ENCODE data around the gene TBXA2R.

TBXA2R gene

GRCh38 chr19:3620145-3620816, 13.6 kb upstream of the TBXA2R start:
- whole genome bisulfite sequencing (ENCODE audit: extremely low coverage, insufficient coverage, insufficient read length) = no CpG with 5 or more reads among the region's 19 CpGs
- H4K8ac ChIP-seq (ENCODE audit: low read depth, low read length) = no peak overlapping the region
- peaks cover under 1 to 6% of the 10 kb centered on the region in 2 experiments for H3K4me1 ChIP-seq (ENCODE audit: control insufficient read depth in 1 of 2, insufficient read depth in 2 of 2, low read length in 2 of 2)
- no peaks in the 10 kb centered on the region for H3K9me3 ChIP-seq (ENCODE audit: insufficient read depth, low read depth, low read length)
- no peak overlapping the region for H3K27ac ChIP-seq (ENCODE audit: low read depth, low read length)
- H3K18ac ChIP-seq (ENCODE audit: low read length) = no peak overlapping the region
- H3K36me3 ChIP-seq (ENCODE audit: control insufficient read depth in 1 of 2, insufficient read depth in 2 of 2, low read length in 2 of 2) = peaks cover 54 to 56% of the 10 kb centered on the region in 2 experiments
- no peak for DNase-seq
- H3K23ac ChIP-seq (ENCODE audit: low read length) = no peak overlapping the region
- no peak overlapping the region for H2BK120ac ChIP-seq (ENCODE audit: insufficient read depth, low read length, poor library complexity)
- H4K91ac ChIP-seq (ENCODE audit: low read depth, low read length) = no peak overlapping the region
- H3K14ac ChIP-seq (ENCODE audit: low read length) = no peak overlapping the region
- H3K79me1 ChIP-seq (ENCODE audit: low read length) = no peaks in the 10 kb centered on the region
- no peak overlapping the region for H2BK12ac ChIP-seq (ENCODE audit: low read length)
- H3K79me2 ChIP-seq (ENCODE audit: control insufficient read depth, insufficient read depth, low read length, poor library complexity) = no peaks in the 10 kb centered on the region
- no peak overlapping the region for H4K12ac ChIP-seq (ENCODE audit: low read depth, low read length)
- H3K4me2 ChIP-seq (ENCODE audit: low read length) = no peak overlapping the region
- no peaks in the 10 kb centered on the region for H3K27me3 ChIP-seq (ENCODE audit: insufficient read depth, low read length)
- no peak overlapping the region for H3K4me3 ChIP-seq (ENCODE audit: low read depth, low read length)
- H3K9ac ChIP-seq (ENCODE audit: low read length) = no peak overlapping the region
- no peak overlapping the region for H3K4ac ChIP-seq (ENCODE audit: low read depth, low read length)
- no peak overlapping the region for H2AK5ac ChIP-seq (ENCODE audit: low read length)
- no peak overlapping the region for H2BK5ac ChIP-seq (ENCODE audit: low read depth, low read length, poor library complexity)
- H2AFZ ChIP-seq (ENCODE audit: insufficient read depth, low read length, poor library complexity) = no peak overlapping the region

GRCh38 chr19:3619631-3620012, 12.9 kb upstream of the TBXA2R start:
- Histone ChIP-seq H2BK12ac (ENCODE audit: low read length) (no peak overlapping the region), H3K23ac (ENCODE audit: low read length) (no peak overlapping the region)

GRCh38 chr19:3618811-3619630, 12.3 kb upstream of the TBXA2R start:
- no peak overlapping the region for H2BK5ac ChIP-seq (ENCODE audit: low read depth, low read length, poor library complexity)
- no peak overlapping the region for H4K12ac ChIP-seq (ENCODE audit: low read depth, low read length)
- H3K9me3 ChIP-seq (ENCODE audit: insufficient read depth, low read depth, low read length) = no peaks in the 10 kb centered on the region
- peaks cover 0 to 6% of the 10 kb centered on the region in 2 experiments for H3K4me1 ChIP-seq (ENCODE audit: control insufficient read depth in 1 of 2, insufficient read depth in 2 of 2, low read length in 2 of 2)
- no peak overlapping the region for H3K4me2 ChIP-seq (ENCODE audit: low read length)
- no peak overlapping the region for H2AK5ac ChIP-seq (ENCODE audit: low read length)
- H3K4ac ChIP-seq (ENCODE audit: low read depth, low read length) = no peak overlapping the region
- H3K27ac ChIP-seq (ENCODE audit: low read depth, low read length) = no peak overlapping the region
- no peak overlapping the region for H2AFZ ChIP-seq (ENCODE audit: insufficient read depth, low read length, poor library complexity)
- H4K91ac ChIP-seq (ENCODE audit: low read depth, low read length) = no peak overlapping the region
- no peaks in the 10 kb centered on the region for H3K79me1 ChIP-seq (ENCODE audit: low read length)
- H3K18ac ChIP-seq (ENCODE audit: low read length) = no peak overlapping the region
- no peak overlapping the region for H3K4me3 ChIP-seq (ENCODE audit: low read depth, low read length)
- H3K79me2 ChIP-seq (ENCODE audit: control insufficient read depth, insufficient read depth, low read length, poor library complexity) = no peaks in the 10 kb centered on the region
- DNase-seq = no peak
- H3K27me3 ChIP-seq (ENCODE audit: insufficient read depth, low read length) = no peaks in the 10 kb centered on the region
- no peak overlapping the region for H2BK120ac ChIP-seq (ENCODE audit: insufficient read depth, low read length, poor library complexity)
- no peak overlapping the region for H4K8ac ChIP-seq (ENCODE audit: low read depth, low read length)
- no peak overlapping the region for H3K9ac ChIP-seq (ENCODE audit: low read length)
- no peak overlapping the region for H2BK12ac ChIP-seq (ENCODE audit: low read length)
- H3K14ac ChIP-seq (ENCODE audit: low read length) = no peak overlapping the region
- H3K36me3 ChIP-seq (ENCODE audit: control insufficient read depth in 1 of 2, insufficient read depth in 2 of 2, low read length in 2 of 2) = peaks cover 59 to 61% of the 10 kb centered on the region in 2 experiments
- no CpG with 5 or more reads among the region's 31 CpGs for WGBS (ENCODE audit: extremely low coverage, insufficient coverage, insufficient read length)
- H3K23ac ChIP-seq (ENCODE audit: low read length) = no peak overlapping the region

More at GRCh38 chr19:3619631-3620012, 12.9 kb upstream of the TBXA2R start:
- Histone ChIP-seq H2AFZ (ENCODE audit: insufficient read depth, low read length, poor library complexity) (no peak overlapping the region), H3K79me1 (ENCODE audit: low read length) (no peaks in the 10 kb centered on the region), H3K18ac (ENCODE audit: low read length) (no peak overlapping the region), H4K12ac (ENCODE audit: low read depth, low read length) (no peak overlapping the region), H3K4me1 (ENCODE audit: control insufficient read depth in 1 of 2, insufficient read depth in 2 of 2, low read length in 2 of 2) (peaks cover 0 to 6% of the 10 kb centered on the region in 2 experiments), H3K27ac (ENCODE audit: low read depth, low read length) (no peak overlapping the region), H3K14ac (ENCODE audit: low read length) (no peak overlapping the region), H3K36me3 (ENCODE audit: control insufficient read depth in 1 of 2, insufficient read depth in 2 of 2, low read length in 2 of 2) (peaks cover 58 to 59% of the 10 kb centered on the region in 2 experiments), H4K8ac (ENCODE audit: low read depth, low read length) (no peak overlapping the region), H3K79me2 (ENCODE audit: control insufficient read depth, insufficient read depth, low read length, poor library complexity) (no peaks in the 10 kb centered on the region), H3K4me3 (ENCODE audit: low read depth, low read length) (no peak overlapping the region), H2BK5ac (ENCODE audit: low read depth, low read length, poor library complexity) (no peak overlapping the region), H2BK120ac (ENCODE audit: insufficient read depth, low read length, poor library complexity) (no peak overlapping the region), H3K9me3 (ENCODE audit: insufficient read depth, low read depth, low read length) (no peaks in the 10 kb centered on the region), H3K4me2 (ENCODE audit: low read length) (no peak overlapping the region), H3K27me3 (ENCODE audit: insufficient read depth, low read length) (no peaks in the 10 kb centered on the region), H3K9ac (ENCODE audit: low read length) (no peak overlapping the region), H4K91ac (ENCODE audit: low read depth, low read length) (no peak overlapping the region), H3K4ac (ENCODE audit: low read depth, low read length) (no peak overlapping the region), H2AK5ac (ENCODE audit: low read length) (no peak overlapping the region)
- WGBS (ENCODE audit: extremely low coverage, insufficient coverage, insufficient read length) = no CpG with 5 or more reads among the region's 17 CpGs
- no peak for DNase-seq

GRCh38 chr19:3618144-3618810, 11.6 kb upstream of the TBXA2R start:
- H2AFZ ChIP-seq (ENCODE audit: insufficient read depth, low read length, poor library complexity) = no peak overlapping the region
- H3K79me1 ChIP-seq (ENCODE audit: low read length) = no peaks in the 10 kb centered on the region
- H3K9me3 ChIP-seq (ENCODE audit: insufficient read depth, low read depth, low read length) = no peaks in the 10 kb centered on the region
- no peak overlapping the region for H4K8ac ChIP-seq (ENCODE audit: low read depth, low read length)
- no peak overlapping the region for H3K23ac ChIP-seq (ENCODE audit: low read length)
- H2BK5ac ChIP-seq (ENCODE audit: low read depth, low read length, poor library complexity) = no peak overlapping the region
- H3K14ac ChIP-seq (ENCODE audit: low read length) = no peak overlapping the region
- no peak overlapping the region for H2AK5ac ChIP-seq (ENCODE audit: low read length)
- no peak overlapping the region for H4K91ac ChIP-seq (ENCODE audit: low read depth, low read length)
- peaks cover 0 to 6% of the 10 kb centered on the region in 2 experiments for H3K4me1 ChIP-seq (ENCODE audit: control insufficient read depth in 1 of 2, insufficient read depth in 2 of 2, low read length in 2 of 2)
- no peak overlapping the region for H3K4ac ChIP-seq (ENCODE audit: low read depth, low read length)
- H3K79me2 ChIP-seq (ENCODE audit: control insufficient read depth, insufficient read depth, low read length, poor library complexity) = no peaks in the 10 kb centered on the region
- no peak overlapping the region for H2BK12ac ChIP-seq (ENCODE audit: low read length)
- H4K12ac ChIP-seq (ENCODE audit: low read depth, low read length) = no peak overlapping the region
- WGBS (ENCODE audit: extremely low coverage, insufficient coverage, insufficient read length) = no CpG with 5 or more reads among the region's 31 CpGs
- H3K4me2 ChIP-seq (ENCODE audit: low read length) = no peak overlapping the region
- peaks cover 57 to 59% of the 10 kb centered on the region in 2 experiments for H3K36me3 ChIP-seq (ENCODE audit: control insufficient read depth in 1 of 2, insufficient read depth in 2 of 2, low read length in 2 of 2)
- H3K18ac ChIP-seq (ENCODE audit: low read length) = peak overlapping the region; percentile 22
- H2BK120ac ChIP-seq (ENCODE audit: insufficient read depth, low read length, poor library complexity) = no peak overlapping the region
- H3K4me3 ChIP-seq (ENCODE audit: low read depth, low read length) = no peak overlapping the region
- DNase-seq = peak; percentile 24 to 52
- no peak overlapping the region for H3K9ac ChIP-seq (ENCODE audit: low read length)
- no peaks in the 10 kb centered on the region for H3K27me3 ChIP-seq (ENCODE audit: insufficient read depth, low read length)
- H3K27ac ChIP-seq (ENCODE audit: low read depth, low read length) = no peak overlapping the region
